Suprapubic skin (tissue), 3 donors: Measurements from ENCODE around the gene CLEC14A.

Source experiments
- POLR2AphosphoS5 ChIP-seq, 3 donors: sonication (generic); formaldehyde crosslinking; IDR thresholded peaks; one replicate each; pipeline ENCODE4 v1.6.1; 2017; ENCODE audit warnings: antibody characterized with exemption in 3 of 3
- TF ChIP-seq, protein P1 (sequence below), 2 donors: fragments of 200-600 bp in 1 of 2; fragments of 450-650 bp in 1 of 2; sonication (generic) in 1 of 2; IDR thresholded peaks; one replicate each; pipeline ENCODE4 v1.5.1; 2016 to 2019; ENCODE audit warnings: antibody characterized with exemption in 2 of 2, mild to moderate bottlenecking in 1 of 2, moderate library complexity in 1 of 2

DNA sequence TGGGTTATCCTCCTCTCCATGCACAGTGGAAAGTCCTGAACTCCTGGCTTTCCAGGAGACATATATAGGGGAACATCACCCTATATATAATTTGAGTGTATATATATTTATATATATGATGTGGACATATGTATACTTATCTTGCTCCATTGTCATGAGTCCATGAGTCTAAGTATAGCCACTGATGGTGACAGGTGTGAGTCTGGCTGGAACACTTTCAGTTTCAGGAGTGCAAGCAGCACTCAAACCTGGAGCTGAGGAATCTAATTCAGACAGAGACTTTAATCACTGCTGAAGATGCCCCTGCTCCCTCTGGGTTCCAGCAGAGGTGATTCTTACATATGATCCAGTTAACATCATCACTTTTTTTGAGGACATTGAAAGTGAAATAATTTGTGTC is 43.8 kb downstream of the CLEC14A start:
- TF ChIP-seq POLR2AphosphoS5 (IDR thresholded peaks at IDR 0.05) = no peak
- TF ChIP-seq, protein P1, sequence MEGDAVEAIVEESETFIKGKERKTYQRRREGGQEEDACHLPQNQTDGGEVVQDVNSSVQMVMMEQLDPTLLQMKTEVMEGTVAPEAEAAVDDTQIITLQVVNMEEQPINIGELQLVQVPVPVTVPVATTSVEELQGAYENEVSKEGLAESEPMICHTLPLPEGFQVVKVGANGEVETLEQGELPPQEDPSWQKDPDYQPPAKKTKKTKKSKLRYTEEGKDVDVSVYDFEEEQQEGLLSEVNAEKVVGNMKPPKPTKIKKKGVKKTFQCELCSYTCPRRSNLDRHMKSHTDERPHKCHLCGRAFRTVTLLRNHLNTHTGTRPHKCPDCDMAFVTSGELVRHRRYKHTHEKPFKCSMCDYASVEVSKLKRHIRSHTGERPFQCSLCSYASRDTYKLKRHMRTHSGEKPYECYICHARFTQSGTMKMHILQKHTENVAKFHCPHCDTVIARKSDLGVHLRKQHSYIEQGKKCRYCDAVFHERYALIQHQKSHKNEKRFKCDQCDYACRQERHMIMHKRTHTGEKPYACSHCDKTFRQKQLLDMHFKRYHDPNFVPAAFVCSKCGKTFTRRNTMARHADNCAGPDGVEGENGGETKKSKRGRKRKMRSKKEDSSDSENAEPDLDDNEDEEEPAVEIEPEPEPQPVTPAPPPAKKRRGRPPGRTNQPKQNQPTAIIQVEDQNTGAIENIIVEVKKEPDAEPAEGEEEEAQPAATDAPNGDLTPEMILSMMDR (IDR thresholded peaks at IDR 0.05) = no peak
